H9 (cell line): ENCODE data around the gene C5AR1. TPM values are rescaled to one million over a fixed set of nuclear protein-coding genes. Genes with fewer than 3 reads are reported as not detected.

Source experiments
- DNase-seq: peaks from one replicate; pipeline ENCODE4 v3.0.0-alpha.2; 2017
- H2AFZ ChIP-seq: one replicate; pipeline ENCODE4 v1.6.1; 2013; ENCODE audit warnings: mild to moderate bottlenecking, low read length, control low read depth, moderate library complexity
- H2AK5ac ChIP-seq: 2 replicates; pipeline ENCODE4 v1.6.1; 2013; ENCODE audit warnings: low read length, control low read depth, mixed read lengths; ENCODE audit not compliant: insufficient read length
- H2BK120ac ChIP-seq: one replicate; pipeline ENCODE4 v1.6.1; 2013; ENCODE audit warnings: low read depth, mild to moderate bottlenecking, low read length, control low read depth, inconsistent platforms; ENCODE audit not compliant: poor library complexity, severe bottlenecking
- H2BK12ac ChIP-seq: 2 replicates; pipeline ENCODE4 v1.6.1; 2013; ENCODE audit warnings: low read length, control low read depth, mixed read lengths, low read depth; ENCODE audit not compliant: insufficient read length
- H2BK15ac ChIP-seq: 2 replicates; pipeline ENCODE4 v1.6.1; 2013; ENCODE audit warnings: low read depth, low read length, control low read depth
- H2BK20ac ChIP-seq: one replicate; pipeline ENCODE4 v1.6.1; 2013; ENCODE audit warnings: low read depth, mild to moderate bottlenecking, low read length, control low read depth, inconsistent platforms; ENCODE audit not compliant: poor library complexity, severe bottlenecking
- H2BK5ac ChIP-seq: 2 replicates; pipeline ENCODE4 v1.6.1; 2013; ENCODE audit warnings: low read length, control low read depth, mixed read lengths; ENCODE audit not compliant: insufficient read length
- H3K14ac ChIP-seq: 2 replicates; pipeline ENCODE4 v1.6.1; 2013; ENCODE audit warnings: low read length, control low read depth; ENCODE audit not compliant: insufficient read depth
- H3K18ac ChIP-seq: 2 replicates; pipeline ENCODE4 v1.6.1; 2013; ENCODE audit warnings: low read depth, mild to moderate bottlenecking, mixed read lengths, low read length, control low read depth; ENCODE audit not compliant: insufficient read length
- H3K23ac ChIP-seq: 2 replicates; pipeline ENCODE4 v1.6.1; 2013; ENCODE audit warnings: low read length, control low read depth, mixed read lengths, low read depth; ENCODE audit not compliant: insufficient read length
- H3K23me2 ChIP-seq: 2 replicates; pipeline ENCODE4 v1.6.1; 2013; ENCODE audit warnings: low read depth, mild to moderate bottlenecking, mixed read lengths, low read length, control low read depth; ENCODE audit not compliant: insufficient read length, poor library complexity, severe bottlenecking
- H3K27ac ChIP-seq: 2 replicates; pipeline ENCODE4 v1.5.1; 2013; ENCODE audit warnings: low read length, control low read depth, mixed read lengths, low read depth; ENCODE audit not compliant: insufficient read length
- H3K27me3 ChIP-seq: 2 replicates; pipeline ENCODE4 v1.6.1; 2013; ENCODE audit warnings: low read length, control low read depth, inconsistent platforms; ENCODE audit not compliant: insufficient read depth
- H3K4ac ChIP-seq: 2 replicates; pipeline ENCODE4 v1.6.1; 2013; ENCODE audit warnings: low read depth, mild to moderate bottlenecking, control low read depth, inconsistent platforms, low read length, moderate library complexity
- H3K4me1 ChIP-seq: 2 replicates; pipeline ENCODE4 v1.6.1; 2013; ENCODE audit warnings: low read length, control low read depth, inconsistent platforms; ENCODE audit not compliant: insufficient read depth
- H3K4me2 ChIP-seq: 2 replicates; pipeline ENCODE4 v1.6.1; 2013; ENCODE audit warnings: low read length, control low read depth, mixed read lengths; ENCODE audit not compliant: insufficient read length, insufficient read depth
- H3K56ac ChIP-seq: 2 replicates; pipeline ENCODE4 v1.6.1; 2013; ENCODE audit warnings: low read depth, mild to moderate bottlenecking, mixed read lengths, low read length, control low read depth; ENCODE audit not compliant: insufficient read length
- H3K79me1 ChIP-seq: 2 replicates; pipeline ENCODE4 v1.6.1; 2013; ENCODE audit warnings: low read depth, mild to moderate bottlenecking, moderate library complexity, low read length, control low read depth, inconsistent platforms; ENCODE audit not compliant: insufficient read depth, poor library complexity, severe bottlenecking
- H3K79me2 ChIP-seq: 2 replicates; pipeline ENCODE4 v1.6.1; 2013; ENCODE audit warnings: low read length, control low read depth, inconsistent platforms; ENCODE audit not compliant: insufficient read depth
- H3K9ac ChIP-seq: 2 replicates; pipeline ENCODE4 v1.6.1; 2013; ENCODE audit warnings: low read length, control low read depth, mixed read lengths; ENCODE audit not compliant: insufficient read length; ENCODE audit errors: extremely low read depth
- H3K9me3 ChIP-seq: one replicate; pipeline ENCODE4 v1.6.1; 2013; ENCODE audit warnings: low read depth, low read length, inconsistent platforms; ENCODE audit not compliant: control insufficient read depth
- H3T11ph ChIP-seq: one replicate; pipeline ENCODE4 v1.6.1; 2013; ENCODE audit warnings: mild to moderate bottlenecking, low read length, control low read depth, inconsistent platforms
- H4K20me1 ChIP-seq: one replicate; pipeline ENCODE4 v1.6.1; 2013; ENCODE audit not compliant: control insufficient read depth, insufficient read length, insufficient read depth
- H4K5ac ChIP-seq: 2 replicates; pipeline ENCODE4 v1.6.1; 2013; ENCODE audit warnings: low read depth, mild to moderate bottlenecking, mixed read lengths, low read length, control low read depth; ENCODE audit not compliant: insufficient read length
- H4K8ac ChIP-seq: replicated peaks from 2 replicates; pipeline ENCODE4 v1.6.1; 2013; ENCODE audit warnings: low read length, control low read depth, mixed read lengths, low read depth; ENCODE audit not compliant: insufficient read length
- H4K91ac ChIP-seq: 2 replicates; pipeline ENCODE4 v1.6.1; 2013; ENCODE audit warnings: low read depth, mild to moderate bottlenecking, moderate library complexity, mixed read lengths, low read length, control low read depth; ENCODE audit not compliant: insufficient read length
- H3K27ac Mint-ChIP-seq, 3 experiments: 2 replicates in 2 of 3; 3 replicates in 1 of 3; pipeline ENCODE4 v1.8.0; 2020 to 2021; ENCODE audit warnings: mixed read lengths in 3 of 3, mild to moderate bottlenecking in 1 of 3, moderate library complexity in 1 of 3
- H3K27me3 Mint-ChIP-seq: 2 replicates; pipeline ENCODE4 v1.8.0; 2021; ENCODE audit warnings: low read depth, mild to moderate bottlenecking, moderate library complexity, mixed read lengths
- H3K36me3 Mint-ChIP-seq, 3 experiments: 2 replicates in 2 of 3; 3 replicates in 1 of 3; pipeline ENCODE4 v1.8.0; 2020 to 2021; ENCODE audit warnings: low read depth in 3 of 3, mixed read lengths in 3 of 3; ENCODE audit not compliant: insufficient read depth in 1 of 3
- H3K4me1 Mint-ChIP-seq, 2 experiments: 2 replicates each; pipeline ENCODE4 v1.8.0; 2020; ENCODE audit warnings: mixed read lengths in 2 of 2
- H3K4me3 Mint-ChIP-seq, 2 experiments: 2 replicates in 1 of 2; 3 replicates in 1 of 2; pipeline ENCODE4 v1.8.0; 2020 to 2021; ENCODE audit warnings: mild to moderate bottlenecking in 2 of 2, mixed read lengths in 2 of 2, moderate library complexity in 1 of 2
- H3K9me3 Mint-ChIP-seq, 2 experiments: 2 replicates in 1 of 2; 3 replicates in 1 of 2; pipeline ENCODE4 v1.8.0; 2020; ENCODE audit warnings: mild to moderate bottlenecking in 2 of 2, mixed read lengths in 2 of 2, moderate library complexity in 1 of 2
- CTCF ChIP-seq: fragments of 200-600 bp; sonication (generic); conservative IDR thresholded peaks from 3 replicates; pipeline ENCODE4 v1.8.0; 2021; ENCODE audit warnings: antibody characterized with exemption, mild to moderate bottlenecking
- WGBS: extraction: QIAGEN DNeasy Blood & Tissue Kit; methylation state at CpG from one replicate; pipeline ENCODE4 v1.1.7; 2013; ENCODE audit warnings: missing lambda C conversion rate, low lambda C conversion rate, mixed read lengths; ENCODE audit not compliant: insufficient read length; ENCODE audit errors: extremely low coverage; 5-methylcytosine and 5-hydroxymethylcytosine counted together
- total RNA-seq: library from RNA; stranded (reverse); gene quantifications from 2 replicates; pipeline ENCODE4 v1.2.1, GENCODE V29; 2021

C5AR1 gene
- total RNA-seq, 1 experiment from 2014 or later, result 1.8 TPM

GRCh38 chr19:47274891-47275761 lies 34.5 kb upstream of the C5AR1 start:
- H3K4me1 ChIP-seq, result peaks cover 5% of the 10 kb centered on the region
- Mint-ChIP-seq H3K9me3 (no peaks in the 10 kb centered on the region), H3K4me3 (peak overlapping the region; percentile 68 to 82), H3K4me1 (peaks cover 22 to 27% of the 10 kb centered on the region in 2 experiments), H3K27me3 (peaks cover 13% of the 10 kb centered on the region), H3K36me3 (peaks cover 7 to 22% (median 18%) of the 10 kb centered on the region in 3 experiments; a peak in 6 of 7 replicates), H3K27ac (peak overlapping the region in 1 of 3 experiments; percentile 51; a peak in 2 of 7 replicates)
- H3K4ac ChIP-seq, result no peak overlapping the region
- no peak overlapping the region for H3K14ac ChIP-seq
- peaks cover 17% of the 10 kb centered on the region for H3K23me2 ChIP-seq
- no peak for DNase-seq
- no peaks in the 10 kb centered on the region for H4K20me1 ChIP-seq
- no peak overlapping the region for H3K56ac ChIP-seq
- no peak overlapping the region for H3K18ac ChIP-seq
- no peak overlapping the region for H3K9ac ChIP-seq
- H3K9me3 ChIP-seq, result no peaks in the 10 kb centered on the region
- H2AK5ac ChIP-seq, result no peak overlapping the region
- no peak for TF ChIP-seq CTCF
- no peak overlapping the region for H3K23ac ChIP-seq
- H3K27ac ChIP-seq, result no peak overlapping the region
- H3K79me2 ChIP-seq, result no peaks in the 10 kb centered on the region
- H2AFZ ChIP-seq, result no peak overlapping the region
- H2BK15ac ChIP-seq, result no peak overlapping the region
- H2BK5ac ChIP-seq, result no peak overlapping the region
- no CpG with 5 or more reads among the region's 82 CpGs for WGBS
- H4K8ac ChIP-seq, result no peak overlapping the region
- no peaks in the 10 kb centered on the region for H3K27me3 ChIP-seq
- peak overlapping the region; percentile 11 for H3K4me2 ChIP-seq
- no peak overlapping the region for H2BK12ac ChIP-seq
- H2BK20ac ChIP-seq, result no peak overlapping the region
- no peak overlapping the region for H4K5ac ChIP-seq
- no peak overlapping the region for H3T11ph ChIP-seq
- H2BK120ac ChIP-seq, result no peak overlapping the region
- H4K91ac ChIP-seq, result no peak overlapping the region
- no peaks in the 10 kb centered on the region for H3K79me1 ChIP-seq
